ENCODE data around the gene NCKAP1. TPM values are rescaled to one million over a fixed set of nuclear protein-coding genes. Genes with fewer than 3 reads are reported as not detected.

NCKAP1 gene
- total and polyA plus RNA-seq, 2 donors from 2014 or later, result 45.4 to 140 TPM

DNA sequence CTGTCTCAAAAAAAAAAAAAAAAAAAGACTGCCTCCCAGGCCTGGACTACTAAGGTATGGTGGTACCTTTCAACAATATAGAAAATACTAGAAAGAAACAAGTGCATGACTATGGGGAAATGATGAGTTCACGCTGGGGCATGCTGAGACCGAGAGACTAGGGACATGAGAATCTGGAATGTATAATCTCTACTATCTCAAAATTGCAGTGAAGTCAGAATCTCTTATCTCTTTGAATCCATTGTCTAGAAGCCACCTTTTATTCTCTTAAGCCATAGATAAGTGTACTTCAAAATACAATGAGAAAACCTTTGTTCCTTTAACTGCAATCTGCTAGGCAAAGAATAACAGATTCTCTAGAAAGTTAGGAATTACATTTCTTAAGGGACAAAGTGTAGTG lies 177.4 kb downstream of the NCKAP1 start:
- TF ChIP-seq, protein P1, sequence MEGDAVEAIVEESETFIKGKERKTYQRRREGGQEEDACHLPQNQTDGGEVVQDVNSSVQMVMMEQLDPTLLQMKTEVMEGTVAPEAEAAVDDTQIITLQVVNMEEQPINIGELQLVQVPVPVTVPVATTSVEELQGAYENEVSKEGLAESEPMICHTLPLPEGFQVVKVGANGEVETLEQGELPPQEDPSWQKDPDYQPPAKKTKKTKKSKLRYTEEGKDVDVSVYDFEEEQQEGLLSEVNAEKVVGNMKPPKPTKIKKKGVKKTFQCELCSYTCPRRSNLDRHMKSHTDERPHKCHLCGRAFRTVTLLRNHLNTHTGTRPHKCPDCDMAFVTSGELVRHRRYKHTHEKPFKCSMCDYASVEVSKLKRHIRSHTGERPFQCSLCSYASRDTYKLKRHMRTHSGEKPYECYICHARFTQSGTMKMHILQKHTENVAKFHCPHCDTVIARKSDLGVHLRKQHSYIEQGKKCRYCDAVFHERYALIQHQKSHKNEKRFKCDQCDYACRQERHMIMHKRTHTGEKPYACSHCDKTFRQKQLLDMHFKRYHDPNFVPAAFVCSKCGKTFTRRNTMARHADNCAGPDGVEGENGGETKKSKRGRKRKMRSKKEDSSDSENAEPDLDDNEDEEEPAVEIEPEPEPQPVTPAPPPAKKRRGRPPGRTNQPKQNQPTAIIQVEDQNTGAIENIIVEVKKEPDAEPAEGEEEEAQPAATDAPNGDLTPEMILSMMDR (IDR thresholded peaks at IDR 0.05; ENCODE audit: borderline replicate concordance, extremely low read depth, insufficient read depth), result no peak
- no peak overlapping the region for H3K27ac ChIP-seq (ENCODE audit: low read depth in 2 of 2, low read length in 2 of 2)
- no peaks in the 10 kb centered on the region for H3K4me1 ChIP-seq (ENCODE audit: control insufficient read depth in 2 of 3, insufficient read depth in 2 of 3, low read depth in 1 of 3, low read length in 3 of 3)
- FAIRE-seq (no peak), DNase-seq (no peak)
- no peak overlapping the region for H3K9ac ChIP-seq (ENCODE audit: low read length in 3 of 3)
- H3K36me3 ChIP-seq (ENCODE audit: control insufficient read depth in 2 of 3, insufficient read depth in 3 of 3, low read length in 3 of 3), result no peaks in the 10 kb centered on the region
- no peaks in the 10 kb centered on the region for H3K9me3 ChIP-seq (ENCODE audit: control insufficient read depth in 2 of 3, insufficient read depth in 1 of 3, low read length in 3 of 3)
- intact Hi-C loops (cut with DNase I), result no loop called here
- no peaks in the 10 kb centered on the region for H3K27me3 ChIP-seq (ENCODE audit: control insufficient read depth, insufficient read depth, low read length)
- no peak overlapping the region for H3K4me3 ChIP-seq (ENCODE audit: low read length in 3 of 3)

Other genes with a start within 250 kb of the NCKAP1 start
- gene FRZB, start 171.8 kb downstream of the NCKAP1 start, total RNA-seq, result 12.9 TPM
- gene FRZB, start 171.8 kb downstream of the NCKAP1 start, polyA plus RNA-seq (ENCODE audit: insufficient read depth, low read depth, low replicate concordance), result 21.3 TPM
- 4.4 TPM for gene DUSP19, start 40.3 kb upstream of the NCKAP1 start, total RNA-seq
- gene DUSP19, start 40.3 kb upstream of the NCKAP1 start, polyA plus RNA-seq (ENCODE audit: insufficient read depth, low read depth, low replicate concordance), result 1.8 TPM
- gene NUP35, start 86.0 kb upstream of the NCKAP1 start, total RNA-seq, result 17.9 TPM
- 12.3 TPM for gene NUP35, start 86.0 kb upstream of the NCKAP1 start, polyA plus RNA-seq (ENCODE audit: insufficient read depth, low read depth, low replicate concordance)